Hematopoietic multipotent progenitor cell (in vitro differentiated cells): ENCODE results near the gene TOGARAM1. TPM values are rescaled to one million over a fixed set of nuclear protein-coding genes. Genes with fewer than 3 reads are reported as not detected.

Experiments used
- DNase-seq, 3 donors: peaks; one replicate each; pipeline ENCODE4 v3.0.0-alpha.2; 2011 to 2015; ENCODE audit warnings: low read depth in 2 of 3, low spot score in 2 of 3
- total RNA-seq: library from RNA; depleted of rRNA; stranded (reverse); fragments of >200 nt; gene quantifications from one replicate; pipeline ENCODE4 v1.2.3, GENCODE V29; 2012

The TOGARAM1 gene
- total RNA-seq, 1 donor, result 11.6 TPM

DNA sequence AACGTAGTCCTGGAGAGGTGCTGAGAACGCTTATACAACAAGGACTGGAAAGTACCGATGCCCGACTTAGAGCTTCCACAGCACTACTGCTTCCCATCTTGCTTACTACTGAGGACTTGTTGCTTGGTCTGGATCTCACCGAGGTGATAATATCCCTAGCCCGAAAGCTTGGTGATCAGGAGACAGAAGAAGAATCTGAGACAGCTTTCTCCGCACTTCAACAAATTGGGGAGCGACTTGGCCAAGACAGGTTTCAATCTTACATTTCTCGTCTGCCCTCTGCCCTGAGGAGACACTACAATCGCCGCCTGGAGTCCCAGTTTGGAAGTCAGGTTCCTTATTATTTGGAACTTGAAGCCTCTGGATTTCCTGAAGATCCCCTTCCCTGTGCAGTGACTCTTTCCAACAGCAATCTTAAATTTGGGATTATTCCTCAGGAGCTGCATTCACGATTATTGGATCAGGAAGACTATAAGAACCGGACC lies 1.1 kb downstream of the TOGARAM1 start:
- no peak for DNase-seq

DNA sequence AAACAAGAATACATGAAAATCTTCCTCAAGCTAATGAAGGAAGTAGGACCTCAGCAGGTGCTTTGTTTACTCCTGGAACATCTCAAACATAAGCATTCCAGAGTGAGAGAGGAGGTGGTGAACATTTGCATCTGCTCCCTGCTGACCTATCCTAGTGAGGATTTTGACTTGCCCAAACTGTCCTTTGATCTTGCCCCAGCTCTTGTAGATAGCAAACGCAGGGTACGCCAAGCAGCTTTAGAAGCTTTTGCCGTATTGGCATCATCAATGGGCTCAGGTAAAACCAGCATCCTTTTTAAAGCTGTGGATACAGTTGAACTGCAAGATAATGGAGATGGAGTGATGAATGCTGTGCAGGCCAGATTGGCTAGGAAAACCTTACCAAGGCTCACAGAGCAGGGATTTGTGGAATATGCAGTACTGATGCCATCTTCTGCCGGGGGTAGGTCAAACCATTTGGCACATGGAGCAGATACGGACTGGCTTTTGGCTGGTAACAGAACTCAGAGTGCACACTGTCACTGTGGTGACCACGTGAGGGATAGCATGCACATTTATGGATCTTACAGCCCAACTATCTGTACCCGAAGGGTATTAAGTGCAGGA lies 1.9 kb downstream of the TOGARAM1 start:
- no peak for DNase-seq

DNA sequence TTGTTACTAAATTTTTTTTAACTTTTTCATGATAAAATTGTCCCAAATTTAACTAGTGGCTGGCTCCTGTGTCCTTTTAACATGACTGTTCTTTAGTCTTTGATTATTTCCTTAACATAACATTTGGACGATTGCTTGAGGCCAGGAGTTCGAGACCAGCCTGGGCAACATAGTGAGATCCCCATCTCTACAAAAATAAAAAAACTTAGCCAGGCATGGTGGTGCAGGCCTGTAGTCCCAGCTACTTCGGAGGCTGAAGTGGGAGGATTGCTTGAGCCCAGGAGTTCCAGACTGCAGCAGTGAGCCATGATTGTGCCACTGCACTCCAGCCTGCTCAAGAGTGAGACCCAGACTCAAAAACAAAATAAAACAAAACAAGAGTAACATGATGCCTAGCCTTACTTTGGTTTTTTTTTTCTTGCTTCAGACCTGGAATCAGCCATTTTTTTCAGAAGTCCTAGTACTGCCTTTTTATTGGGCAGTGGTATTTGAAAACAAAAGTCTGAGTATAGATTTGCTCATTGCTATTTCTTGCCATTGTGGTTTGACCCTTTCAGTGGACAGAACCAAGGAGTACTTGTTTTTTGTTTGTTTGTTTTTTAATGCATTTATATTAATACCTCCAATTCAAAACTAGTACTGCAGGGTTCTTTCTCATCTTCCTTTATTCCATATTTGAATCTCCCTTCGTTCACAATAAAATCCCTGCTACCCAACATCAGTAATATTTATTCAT lies 4.8 kb downstream of the TOGARAM1 start:
- no peak for DNase-seq

DNA sequence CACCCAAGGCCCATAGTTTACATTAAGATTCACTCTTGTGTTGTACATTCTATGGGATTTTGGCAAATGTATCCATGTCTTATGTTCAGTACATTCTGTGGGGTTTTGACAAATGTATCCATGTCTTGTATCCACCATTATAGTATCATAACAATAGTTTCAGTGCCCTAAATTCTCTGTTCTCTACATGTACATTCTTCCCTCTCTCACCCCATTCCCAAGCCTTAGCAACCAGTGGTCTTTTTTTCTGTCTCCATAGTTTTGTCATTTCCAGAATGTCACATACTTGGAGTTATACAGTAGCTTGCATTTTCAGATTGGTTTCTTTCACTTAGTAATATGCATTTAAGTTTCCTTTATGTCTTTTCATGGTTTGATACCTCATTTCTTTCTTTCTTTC lies 6.7 kb downstream of the TOGARAM1 start:
- DNase-seq, result no peak

DNA sequence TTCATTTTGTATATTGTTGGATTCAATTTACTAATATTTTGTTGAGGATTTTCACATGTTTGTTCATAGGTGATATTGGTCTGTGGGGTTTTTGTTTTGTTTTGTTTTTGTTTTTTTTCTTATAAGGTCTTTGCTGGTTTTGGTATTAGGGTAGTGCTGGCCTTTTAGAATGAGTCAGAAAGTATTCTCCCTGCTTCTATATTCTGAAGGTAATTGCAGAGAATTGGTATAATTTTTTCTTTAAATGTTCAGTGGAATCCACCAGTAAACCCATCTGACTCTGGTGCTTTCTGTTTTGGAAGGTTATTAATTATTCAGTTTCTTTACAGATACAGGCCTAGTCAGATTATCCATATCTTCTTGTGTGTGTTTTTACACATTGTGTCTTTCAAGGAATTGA lies 8.9 kb downstream of the TOGARAM1 start:
- DNase-seq, result no peak

DNA sequence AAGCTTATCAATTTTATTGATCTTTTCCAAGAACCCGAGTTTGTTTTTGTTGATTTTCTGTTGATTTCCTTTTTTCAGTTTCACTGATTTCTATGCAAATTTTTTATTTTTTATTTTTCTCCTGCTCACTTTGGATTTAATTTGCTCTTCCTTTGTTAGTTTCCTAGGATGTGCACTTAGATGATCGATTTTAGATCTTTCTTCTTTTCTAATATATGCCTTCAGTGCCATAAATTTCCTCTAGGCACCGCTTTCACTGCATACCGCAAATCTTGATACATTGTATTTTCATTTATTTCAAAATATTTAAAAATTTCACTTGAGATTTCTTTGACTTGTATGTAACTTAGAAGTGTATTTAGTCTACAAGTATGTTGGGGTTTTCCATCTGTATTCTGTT lies 9.5 kb downstream of the TOGARAM1 start:
- no peak for DNase-seq

DNA sequence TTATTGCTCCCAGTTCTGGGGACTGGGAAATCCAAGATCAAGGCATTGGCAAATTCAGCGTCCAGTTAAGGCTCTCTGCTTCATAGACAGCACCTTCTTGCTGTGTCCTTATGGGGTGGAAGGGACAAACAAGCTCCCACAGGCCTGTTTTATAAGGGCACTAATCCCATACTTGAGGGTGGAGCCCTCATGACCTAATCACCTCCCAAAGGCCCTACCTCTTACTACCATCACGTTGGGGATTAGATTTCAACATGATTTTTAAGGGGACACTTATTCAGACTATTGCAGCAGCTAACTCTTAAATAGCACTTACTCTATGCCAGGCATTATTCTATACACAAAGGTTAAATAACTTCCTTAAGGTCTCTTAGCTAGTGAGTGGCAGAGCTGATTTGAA lies 17.3 kb downstream of the TOGARAM1 start:
- DNase-seq, result no peak

DNA sequence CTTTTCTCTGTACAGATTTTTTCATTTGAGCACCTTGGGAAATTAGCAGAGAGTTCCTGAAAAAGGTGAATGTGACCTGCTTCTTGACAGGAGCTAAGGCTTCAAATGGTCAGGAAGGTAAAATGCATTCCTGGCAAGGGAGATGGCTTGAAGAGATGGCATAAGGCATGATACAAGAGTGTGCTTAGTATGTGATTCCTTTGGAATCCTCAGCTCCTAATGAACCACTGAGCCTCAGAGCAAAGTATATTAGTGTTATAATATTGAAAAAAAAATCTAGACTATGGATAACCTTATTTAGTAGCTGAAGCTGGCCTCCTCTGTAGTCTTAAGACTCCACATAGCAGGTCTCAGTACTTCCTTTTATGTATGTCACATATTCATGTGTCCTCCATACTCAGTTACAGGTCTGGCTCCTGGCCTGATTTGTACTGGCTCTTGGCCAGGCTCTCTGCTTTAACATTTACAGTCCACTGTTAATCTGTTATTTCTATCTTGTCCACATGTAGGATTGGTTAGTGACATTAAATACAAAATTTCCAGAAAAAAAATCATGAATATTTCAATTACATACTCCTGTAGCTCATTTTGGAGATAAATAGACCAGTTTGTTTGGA lies 17.9 kb downstream of the TOGARAM1 start:
- no peak for DNase-seq

DNA sequence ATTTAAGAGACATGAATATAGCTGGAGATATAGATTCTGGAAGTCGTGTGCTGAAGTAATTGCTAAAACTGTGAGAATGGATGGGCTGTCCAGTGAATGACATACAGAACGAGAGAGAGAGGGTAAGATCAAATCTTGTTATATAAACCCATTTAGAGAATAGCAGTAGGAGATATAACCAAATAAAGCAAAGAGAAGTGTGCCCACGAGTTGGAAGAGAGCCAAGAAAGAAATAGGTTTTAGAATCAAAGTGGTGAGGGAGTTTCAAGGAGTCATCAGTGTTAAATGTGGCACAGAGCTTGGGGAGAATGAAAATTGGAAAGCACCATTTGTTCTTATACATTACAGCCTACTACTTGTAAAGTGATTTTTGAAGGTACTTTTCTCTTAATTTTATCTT lies 19.2 kb downstream of the TOGARAM1 start:
- peak in 1 of 3 donors; percentile 12 for DNase-seq

DNA sequence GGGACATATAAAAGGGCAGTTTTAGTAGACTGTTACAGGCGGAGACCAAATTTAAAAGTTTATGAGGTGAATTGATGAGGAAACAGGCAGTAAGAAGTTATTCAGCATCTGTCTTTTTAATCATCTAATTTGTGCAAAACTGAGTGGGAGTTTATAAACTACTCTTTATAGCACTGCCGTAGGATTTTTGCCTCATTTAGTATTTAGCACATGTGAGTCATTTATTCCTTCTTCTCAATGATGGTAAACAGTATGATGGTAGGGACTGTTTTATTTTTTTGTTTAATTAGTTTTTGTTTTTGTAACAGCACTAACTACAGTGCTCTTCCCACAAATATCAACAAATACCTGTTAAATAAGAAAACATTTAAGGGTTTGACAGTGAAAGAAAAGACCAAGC lies 20.6 kb downstream of the TOGARAM1 start:
- no peak for DNase-seq

DNA sequence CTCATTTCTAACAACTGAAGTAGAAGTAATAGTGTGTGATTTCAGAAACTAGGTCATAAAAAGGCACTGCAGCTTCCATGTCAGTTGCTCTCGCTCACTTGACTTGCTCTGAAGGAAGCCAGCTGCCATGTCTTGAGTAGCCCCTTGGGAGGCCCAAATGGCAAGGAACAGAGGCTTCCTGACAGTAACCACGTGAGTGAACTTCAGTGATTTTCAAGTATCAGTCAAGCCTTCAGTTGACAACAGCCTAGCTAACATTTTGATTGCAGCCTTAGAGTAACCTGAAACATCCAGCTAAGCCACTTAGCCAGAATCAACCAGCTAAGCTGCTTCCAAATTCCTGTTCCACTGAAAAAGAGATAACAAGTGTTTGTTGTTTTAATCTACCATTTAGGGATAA lies 26.7 kb downstream of the TOGARAM1 start:
- peak in 1 of 3 donors; percentile 8 for DNase-seq

DNA sequence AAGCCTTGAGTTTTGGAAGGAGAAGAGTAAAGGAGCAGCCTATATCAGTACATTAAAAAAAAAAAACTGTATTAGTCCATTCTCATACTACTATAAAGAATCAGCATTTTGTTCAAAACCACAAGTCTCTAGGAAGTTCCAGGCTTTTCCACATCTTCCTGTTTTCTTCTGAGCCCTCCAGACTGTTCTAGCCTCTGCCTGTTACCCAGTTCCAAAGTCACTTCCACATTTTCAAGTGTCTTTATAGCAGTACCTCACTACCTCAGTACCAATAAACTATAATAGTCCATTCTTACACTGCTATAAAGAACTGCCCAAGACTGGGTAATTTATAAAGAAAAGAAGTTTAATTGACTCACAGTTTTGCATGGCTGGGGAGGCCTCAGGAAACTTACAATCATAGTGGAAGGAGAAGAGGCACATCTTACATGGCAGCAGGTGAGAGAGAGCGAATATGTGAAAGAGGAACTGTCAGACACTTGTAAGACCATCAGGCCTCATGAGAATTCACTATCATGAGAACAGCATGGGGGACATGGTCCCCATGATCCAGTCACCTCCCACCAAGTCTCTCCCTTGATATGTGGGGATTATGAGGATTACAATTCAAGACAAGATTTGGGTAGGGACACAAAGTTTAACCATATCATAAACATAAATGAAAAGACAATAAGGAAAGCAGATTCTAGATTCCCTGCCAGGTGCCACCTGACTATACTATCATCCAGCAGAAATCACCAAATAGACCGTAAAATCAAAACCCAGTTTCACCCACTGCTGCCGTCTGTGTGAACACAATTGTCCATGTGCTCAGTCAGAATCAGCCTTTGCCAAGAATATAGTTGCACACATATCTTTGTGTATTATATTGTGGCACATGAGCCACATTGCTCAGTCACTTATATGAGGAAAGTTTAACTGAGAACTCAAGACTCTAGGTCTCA lies 27.8 kb downstream of the TOGARAM1 start:
- peak in 1 of 3 donors; percentile 19 for DNase-seq

DNA sequence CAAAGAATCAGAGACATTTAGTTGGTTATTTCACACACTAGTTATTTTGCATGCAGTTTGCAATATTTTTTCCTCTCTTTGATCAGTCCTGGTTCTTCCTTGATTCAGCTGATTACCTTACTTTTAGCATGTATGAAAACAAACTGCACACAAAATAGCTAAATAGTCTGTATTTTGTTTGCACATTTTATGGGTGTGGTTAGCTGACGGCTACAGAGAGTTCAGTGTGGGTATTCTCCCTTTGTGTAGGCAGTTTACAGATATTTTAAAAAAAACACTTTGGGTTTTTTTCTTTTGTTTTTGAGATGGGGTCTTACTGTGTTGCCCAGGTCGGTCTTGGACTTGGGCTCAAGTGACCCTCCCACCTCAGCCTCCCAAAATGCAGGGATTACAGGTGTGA lies 28.5 kb downstream of the TOGARAM1 start:
- DNase-seq, result no peak

DNA sequence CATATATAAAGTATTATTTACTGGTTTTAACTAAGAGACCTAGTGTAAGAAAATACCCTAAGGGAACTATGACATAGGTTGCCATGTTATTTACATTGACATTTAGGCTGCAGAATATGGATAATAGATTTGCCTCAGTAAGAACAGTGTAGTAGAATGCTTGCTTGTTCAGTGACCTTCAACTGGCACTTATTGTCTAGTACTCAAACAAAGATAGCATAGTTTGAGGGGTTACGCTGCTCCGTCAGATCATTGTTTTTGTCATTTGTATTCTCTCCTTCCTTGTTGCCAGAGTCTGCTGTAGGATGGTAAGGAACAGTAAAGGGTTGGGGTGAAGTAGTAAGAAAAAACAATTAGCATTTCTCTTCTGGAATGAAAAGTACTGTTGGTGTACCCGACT lies 33.2 kb downstream of the TOGARAM1 start:
- no peak for DNase-seq

DNA sequence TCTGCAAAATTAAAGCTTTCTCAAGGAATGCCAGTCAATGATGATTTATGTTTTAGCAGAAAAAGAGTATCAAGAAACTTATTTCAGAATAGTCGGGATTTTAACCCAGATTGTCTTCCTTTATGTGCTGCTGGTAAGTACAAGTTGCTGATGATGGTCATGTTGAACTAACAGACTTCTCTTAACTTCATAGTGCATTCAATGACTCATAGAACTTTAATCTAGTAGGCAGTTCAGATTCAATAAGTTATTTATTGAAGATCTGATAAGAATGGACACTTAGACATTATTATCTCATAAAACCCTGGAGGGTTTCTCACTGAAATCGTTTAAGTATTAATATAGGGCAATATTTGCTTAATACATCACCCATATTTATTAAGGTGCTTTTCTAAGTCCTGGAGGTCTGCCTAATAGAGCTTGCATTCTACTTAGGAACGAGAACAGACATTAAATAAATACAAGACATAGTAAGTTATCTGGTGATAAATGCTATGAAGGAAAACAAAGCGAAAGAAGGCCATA lies 33.8 kb downstream of the TOGARAM1 start:
- no peak for DNase-seq

DNA sequence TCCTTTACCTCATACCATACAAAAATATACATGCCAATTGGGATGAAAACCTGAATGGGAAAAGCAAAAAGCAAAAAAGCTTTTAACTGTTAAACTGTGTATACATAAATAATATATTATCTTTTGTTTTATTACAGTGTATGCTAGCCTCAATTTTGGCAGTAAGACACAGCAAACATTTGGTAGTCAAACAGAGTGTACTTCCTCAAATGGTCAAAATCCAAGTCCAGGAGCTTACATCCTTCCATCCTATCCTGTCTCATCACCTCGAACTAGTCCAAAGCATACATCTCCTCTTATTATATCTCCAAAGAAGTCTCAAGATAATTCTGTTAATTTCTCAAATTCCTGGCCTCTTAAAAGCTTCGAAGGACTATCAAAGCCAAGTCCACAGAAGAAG lies 41.9 kb downstream of the TOGARAM1 start:
- no peak for DNase-seq

DNA sequence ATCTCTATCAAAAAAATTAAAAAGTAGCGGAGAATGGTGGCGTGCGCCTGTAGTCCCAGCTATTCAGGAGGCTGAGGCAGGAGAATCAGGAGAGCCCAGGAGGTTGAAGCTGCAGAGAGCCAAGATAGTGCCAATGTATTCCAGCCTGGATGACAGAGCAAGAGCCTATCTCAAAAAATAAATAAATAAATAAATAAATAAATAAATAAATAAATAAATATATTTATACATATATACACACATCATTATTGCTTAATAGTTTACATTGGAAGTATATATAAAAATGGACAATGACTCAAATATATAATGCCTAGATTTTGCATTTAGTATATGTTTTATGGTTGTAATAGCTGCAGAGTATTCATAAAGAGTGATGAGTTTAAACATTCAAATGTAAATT lies 53.1 kb downstream of the TOGARAM1 start:
- no peak for DNase-seq

DNA sequence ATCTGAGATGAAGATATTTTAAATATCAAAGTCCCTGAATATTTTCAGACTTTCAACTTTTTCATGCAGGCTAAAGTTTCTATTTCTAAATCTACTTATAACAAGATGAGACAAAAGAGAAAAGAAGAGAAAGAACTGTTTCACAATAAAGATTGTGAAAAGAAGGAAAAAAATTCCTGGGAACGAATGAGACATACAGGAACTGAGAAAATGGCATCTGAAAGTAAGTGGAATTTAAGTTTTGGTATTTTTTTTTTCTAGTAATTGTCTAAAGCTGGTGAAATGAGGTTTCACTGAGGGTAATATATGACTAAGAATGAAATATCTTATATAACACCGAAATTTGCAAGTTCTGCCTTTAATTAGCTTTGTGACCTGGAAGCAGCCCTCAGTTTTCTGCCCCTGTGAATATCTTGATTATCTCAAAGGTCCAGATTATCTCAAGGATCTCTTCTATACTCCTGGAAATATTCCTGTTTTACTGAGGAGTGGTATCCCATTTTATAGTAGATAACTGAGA lies 66.2 kb downstream of the TOGARAM1 start:
- DNase-seq, result no peak

DNA sequence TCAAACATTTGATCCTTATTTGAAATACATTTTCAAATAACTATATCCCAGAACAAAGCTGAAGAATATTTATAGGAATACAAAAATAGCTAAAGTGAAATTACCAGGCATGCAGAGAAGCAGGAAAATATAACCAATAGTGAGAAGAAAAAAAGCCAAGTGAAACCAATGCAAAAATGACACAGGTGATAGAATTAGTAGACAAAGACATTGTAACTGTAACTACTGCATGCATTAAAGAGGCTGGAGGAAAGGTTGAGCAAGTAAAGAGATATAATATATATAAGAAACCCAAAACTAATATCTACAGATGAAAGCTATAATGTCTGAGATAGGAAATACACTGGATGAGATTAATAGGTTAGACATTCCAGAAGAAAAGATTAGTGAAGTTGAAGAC lies 72.7 kb downstream of the TOGARAM1 start:
- no peak for DNase-seq

DNA sequence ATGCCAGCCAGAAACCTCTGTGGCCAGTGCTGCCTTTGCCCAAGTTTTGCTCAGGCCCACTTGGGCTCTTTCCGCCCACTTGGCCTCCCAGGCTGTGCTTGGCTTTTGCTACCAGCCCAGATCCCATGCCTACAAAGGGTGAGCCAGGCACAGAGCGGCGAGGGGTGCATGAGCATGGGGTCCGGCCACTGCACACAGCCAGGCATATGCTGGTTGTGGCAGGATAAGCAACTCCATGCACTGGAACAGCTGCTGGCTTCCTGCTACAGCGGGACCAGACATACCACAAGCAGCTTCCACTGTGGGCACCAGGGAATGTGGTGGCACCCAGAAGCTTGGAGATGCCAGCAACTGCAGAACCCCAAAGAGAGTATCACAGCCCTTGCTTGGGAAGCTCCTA lies 76.3 kb downstream of the TOGARAM1 start:
- DNase-seq, result no peak
